ENCODE measurements around the gene PCED1A.
"Not testable (repeated sequence)": the region's sequence is repeated elsewhere in the genome, so short reads cannot be mapped to it uniquely, and the experiment has no call there.

Gene PCED1A

GRCh38 chr20:2849529-2849928 is 9.1 kb upstream of the PCED1A start:
- TF ChIP-seq GATA1 (IDR thresholded peaks at IDR 0.05; ENCODE audit: low read depth, low read length) (no peak), POLR2A (IDR thresholded peaks at IDR 0.05; ENCODE audit: low read length) (no peak)
- DNase-seq = no peak

- TF ChIP-seq POLR2A (IDR thresholded peaks at IDR 0.05; ENCODE audit: low read length) (no peak), GATA1 (IDR thresholded peaks at IDR 0.05; ENCODE audit: low read depth, low read length) (no peak)
- DNase-seq = no peak
These were observed 7.3 kb upstream of the PCED1A start for GRCh38 chr20:2847802-2848201.

- TF ChIP-seq POLR2A (IDR thresholded peaks at IDR 0.05; ENCODE audit: low read length) (no peak), GATA1 (IDR thresholded peaks at IDR 0.05; ENCODE audit: low read depth, low read length) (no peak)
- DNase-seq = no peak
These were observed 6.2 kb upstream of the PCED1A start for GRCh38 chr20:2846698-2847097.

- TF ChIP-seq POLR2A (IDR thresholded peaks at IDR 0.05; ENCODE audit: low read length) = no peak
- no peak for DNase-seq
These were observed 5.2 kb upstream of the PCED1A start for GRCh38 chr20:2845607-2846006.

- DNase-seq = peak; percentile 64 to 73
- no peak for TF ChIP-seq POLR2A (IDR thresholded peaks at IDR 0.05; ENCODE audit: low read length)
- no peak for TF ChIP-seq GATA1 (IDR thresholded peaks at IDR 0.05; ENCODE audit: low read depth, low read length)
These were observed 594 bp upstream of the PCED1A start for GRCh38 chr20:2840967-2841531.

GRCh38 chr20:2839732-2840137 is 720 bp downstream of the PCED1A start:
- DNase-seq = no peak
- no peak for TF ChIP-seq GATA1 (IDR thresholded peaks at IDR 0.05; ENCODE audit: low read depth, low read length)
- no peak for TF ChIP-seq POLR2A (IDR thresholded peaks at IDR 0.05; ENCODE audit: low read length)

GRCh38 chr20:2838847-2839671 is 1.4 kb downstream of the PCED1A start:
- no peak for DNase-seq
- TF ChIP-seq GATA1 (IDR thresholded peaks at IDR 0.05; ENCODE audit: low read depth, low read length) (no peak), POLR2A (IDR thresholded peaks at IDR 0.05; ENCODE audit: low read length) (no peak)

GRCh38 chr20:2838170-2838797 is 2.2 kb downstream of the PCED1A start:
- no peak for TF ChIP-seq GATA1 (IDR thresholded peaks at IDR 0.05; ENCODE audit: low read depth, low read length)
- no peak for TF ChIP-seq POLR2A (IDR thresholded peaks at IDR 0.05; ENCODE audit: low read length)
- no peak for DNase-seq

GRCh38 chr20:2837221-2837960 is 3.1 kb downstream of the PCED1A start:
- DNase-seq = no peak
- TF ChIP-seq GATA1 (IDR thresholded peaks at IDR 0.05; ENCODE audit: low read depth, low read length) = no peak

GRCh38 chr20:2836035-2836434 is 4.4 kb downstream of the PCED1A start:
- no peak for DNase-seq
- TF ChIP-seq POLR2A (IDR thresholded peaks at IDR 0.05; ENCODE audit: low read length) (no peak), GATA1 (IDR thresholded peaks at IDR 0.05; ENCODE audit: low read depth, low read length) (no peak)

- no peak for DNase-seq
- TF ChIP-seq GATA1 (IDR thresholded peaks at IDR 0.05; ENCODE audit: low read depth, low read length) = no peak
- TF ChIP-seq POLR2A (IDR thresholded peaks at IDR 0.05; ENCODE audit: low read length) = no peak
These were observed 5.1 kb downstream of the PCED1A start for GRCh38 chr20:2835331-2835796.

- DNase-seq = no peak
- TF ChIP-seq POLR2A (IDR thresholded peaks at IDR 0.05; ENCODE audit: low read length) = no peak
- no peak for TF ChIP-seq GATA1 (IDR thresholded peaks at IDR 0.05; ENCODE audit: low read depth, low read length)
These were observed 5.9 kb downstream of the PCED1A start for GRCh38 chr20:2834401-2835110.

GRCh38 chr20:2833761-2834160 is 6.7 kb downstream of the PCED1A start:
- no peak for DNase-seq
- TF ChIP-seq GATA1 (IDR thresholded peaks at IDR 0.05; ENCODE audit: low read depth, low read length) (no peak), POLR2A (IDR thresholded peaks at IDR 0.05; ENCODE audit: low read length) (no peak)

- not testable (repeated sequence) for DNase-seq
These were observed 9.2 kb downstream of the PCED1A start for GRCh38 chr20:2831206-2831605.
